Hepatocyte (in vitro differentiated cells): ENCODE measurements around the gene TMEM196.

Source experiments
- EZH2 ChIP-seq: fragments of 200-600 bp; sonication (generic); IDR thresholded peaks from 2 replicates; pipeline ENCODE4 v1.6.1; 2016; ENCODE audit warnings: antibody characterized with exemption, mild to moderate bottlenecking, borderline replicate concordance
- EZH2phosphoT487 ChIP-seq: fragments of 200-600 bp; sonication (generic); IDR thresholded peaks from one replicate; pipeline ENCODE4 v1.6.1; 2018; ENCODE audit warnings: antibody characterized with exemption, mild to moderate bottlenecking, low read depth, moderate library complexity; ENCODE audit not compliant: unreplicated experiment, severe bottlenecking
- TF ChIP-seq, protein P1 (sequence below): fragments of 200-600 bp; sonication (generic); IDR thresholded peaks from 2 replicates; pipeline ENCODE4 v1.5.1; 2016; ENCODE audit warnings: antibody characterized with exemption, mild to moderate bottlenecking; ENCODE audit not compliant: poor library complexity

DNA sequence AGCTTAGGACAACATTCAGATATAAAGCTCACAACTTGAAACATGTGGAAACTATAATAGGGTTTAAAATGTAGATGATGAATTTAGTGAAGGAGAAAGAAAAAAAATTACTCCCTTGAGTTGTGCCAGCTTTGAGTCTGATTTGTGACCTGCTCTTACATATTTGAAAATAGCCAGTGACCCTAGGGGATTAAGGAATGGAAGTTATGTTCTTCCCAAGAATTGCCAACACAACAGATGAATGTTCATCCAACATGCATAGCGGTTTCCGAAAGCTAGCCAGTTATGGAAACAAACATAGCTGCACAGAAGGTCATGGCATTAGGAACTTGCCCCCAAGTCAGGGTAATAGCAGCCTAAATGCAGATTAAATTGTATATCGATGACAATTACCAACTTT, 10.8 kb downstream of the TMEM196 start:
- TF ChIP-seq, protein P1, sequence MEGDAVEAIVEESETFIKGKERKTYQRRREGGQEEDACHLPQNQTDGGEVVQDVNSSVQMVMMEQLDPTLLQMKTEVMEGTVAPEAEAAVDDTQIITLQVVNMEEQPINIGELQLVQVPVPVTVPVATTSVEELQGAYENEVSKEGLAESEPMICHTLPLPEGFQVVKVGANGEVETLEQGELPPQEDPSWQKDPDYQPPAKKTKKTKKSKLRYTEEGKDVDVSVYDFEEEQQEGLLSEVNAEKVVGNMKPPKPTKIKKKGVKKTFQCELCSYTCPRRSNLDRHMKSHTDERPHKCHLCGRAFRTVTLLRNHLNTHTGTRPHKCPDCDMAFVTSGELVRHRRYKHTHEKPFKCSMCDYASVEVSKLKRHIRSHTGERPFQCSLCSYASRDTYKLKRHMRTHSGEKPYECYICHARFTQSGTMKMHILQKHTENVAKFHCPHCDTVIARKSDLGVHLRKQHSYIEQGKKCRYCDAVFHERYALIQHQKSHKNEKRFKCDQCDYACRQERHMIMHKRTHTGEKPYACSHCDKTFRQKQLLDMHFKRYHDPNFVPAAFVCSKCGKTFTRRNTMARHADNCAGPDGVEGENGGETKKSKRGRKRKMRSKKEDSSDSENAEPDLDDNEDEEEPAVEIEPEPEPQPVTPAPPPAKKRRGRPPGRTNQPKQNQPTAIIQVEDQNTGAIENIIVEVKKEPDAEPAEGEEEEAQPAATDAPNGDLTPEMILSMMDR = no peak
- no peak for TF ChIP-seq EZH2
- no peak for TF ChIP-seq EZH2phosphoT487
